ENCODE results near the gene PAX7. TPM values are rescaled to one million over a fixed set of nuclear protein-coding genes. Genes with fewer than 3 reads are reported as not detected.

Gene PAX7
- total and polyA plus RNA-seq, 2 experiments from 2014 or later: 0.03 TPM; not detected in 1

- H3K79me2 ChIP-seq (replicated peaks; ENCODE audit: insufficient read depth): no peaks in the 10 kb centered on the region
- no peak overlapping the region for H3K4me2 ChIP-seq
- no peak overlapping the region for H3K4me3 ChIP-seq
- H4K20me1 ChIP-seq (replicated peaks; ENCODE audit: insufficient read depth): no peaks in the 10 kb centered on the region
- ATAC-seq (no peak), DNase-seq (ENCODE audit: low spot score) (no peak)
- no peaks in the 10 kb centered on the region for H3K36me3 ChIP-seq (ENCODE audit: insufficient read depth)
- H3K27me3 ChIP-seq (ENCODE audit: insufficient read depth): no peaks in the 10 kb centered on the region
- peaks cover 2% of the 10 kb centered on the region; the same call in 2 of the 3 replicates for H3K9me3 Mint-ChIP-seq
- peaks cover 4% of the 10 kb centered on the region for H3K27me3 Mint-ChIP-seq (ENCODE audit: insufficient read depth, low read depth, poor library complexity)
- TF ChIP-seq CREB1 (CRISPR knock-in tag; IDR thresholded peaks at IDR 0.05; ENCODE audit: low read depth) (no peak), JUNB (IDR thresholded peaks at IDR 0.05; ENCODE audit: unreplicated experiment) (no peak), EZH2 (IDR thresholded peaks at IDR 0.05; ENCODE audit: low read depth, unreplicated experiment) (no peak), EZH2phosphoT487 (IDR thresholded peaks at IDR 0.05; ENCODE audit: unreplicated experiment) (no peak), NANOG (IDR thresholded peaks at IDR 0.05; ENCODE audit: borderline replicate concordance) (no peak), CTCF (conservative IDR thresholded peaks at IDR 0.05; ENCODE audit: low read depth in 2 of 2) (no peak), REST (IDR thresholded peaks at IDR 0.05; ENCODE audit: unreplicated experiment) (no peak), STAT1 (IDR thresholded peaks at IDR 0.05; ENCODE audit: unreplicated experiment) (no peak), ETS1 (IDR thresholded peaks at IDR 0.05) (no peak), ZNF462 (CRISPR knock-in tag; IDR thresholded peaks at IDR 0.05) (no peak), POLR2AphosphoS5 (IDR thresholded peaks at IDR 0.05; ENCODE audit: low read depth) (no peak), ZNF114 (CRISPR knock-in tag; IDR thresholded peaks at IDR 0.05) (no peak)
- H3F3A ChIP-seq (replicated peaks; ENCODE audit: low read depth): no peaks in the 10 kb centered on the region
- no peak overlapping the region for H3K27ac ChIP-seq (ENCODE audit: low read depth)
- H3K4me3 Mint-ChIP-seq: no peak overlapping the region
- no peaks in the 10 kb centered on the region for H3K4me1 ChIP-seq (ENCODE audit: insufficient read depth)
- no peaks in the 10 kb centered on the region for H3K9me2 ChIP-seq (ENCODE audit: insufficient read depth)
- no peaks in the 10 kb centered on the region for H3K36me3 Mint-ChIP-seq (ENCODE audit: low read depth)
- H2AFZ ChIP-seq: no peak overlapping the region
- H3K27ac Mint-ChIP-seq: no peak overlapping the region
- H3K4me1 Mint-ChIP-seq: no peaks in the 10 kb centered on the region
Measured at GRCh38 chr1:18766328-18766727, 135.7 kb downstream of the PAX7 start.
